Measurements from ENCODE around the gene GPRIN1. TPM values are rescaled to one million over a fixed set of nuclear protein-coding genes. Genes with fewer than 3 reads are reported as not detected.

GPRIN1 gene
- polyA plus RNA-seq, 1 of the 3 experiments (the other 2 are of a cell fraction), result 6.6 TPM

GRCh38 chr5:176620333-176620981, 10.5 kb upstream of the GPRIN1 start:
- H3K9ac ChIP-seq, result no peak overlapping the region
- peaks cover 21% of the 10 kb centered on the region for H3K27me3 ChIP-seq (ENCODE audit: insufficient read depth)
- H3K36me3 ChIP-seq (replicated peaks in 1 of 2; ENCODE audit: control insufficient read depth in 1 of 2, insufficient read depth in 2 of 2, low read length in 1 of 2), result no peaks in the 10 kb centered on the region
- H3K79me2 ChIP-seq (ENCODE audit: insufficient read depth), result no peaks in the 10 kb centered on the region
- H3K9me2 ChIP-seq, result no peaks in the 10 kb centered on the region
- no peaks in the 10 kb centered on the region for H3F3A ChIP-seq (replicated peaks; ENCODE audit: insufficient read depth)
- peaks cover 4 to 19% of the 10 kb centered on the region in 2 experiments; a peak in 2 of 4 replicates for H3K4me1 ChIP-seq (ENCODE audit: control insufficient read depth in 1 of 2, insufficient read depth in 2 of 2, low read depth in 1 of 2, low read length in 1 of 2)
- H3K4me3 ChIP-seq (ENCODE audit: low read depth in 2 of 2, low read length in 1 of 2), result no peak overlapping the region
- H3K4me2 ChIP-seq, result no peak overlapping the region
- H2AFZ ChIP-seq (ENCODE audit: low read depth), result no peak overlapping the region
- POLR2A ChIA-PET, result no interaction called here
- DNase-seq, result no peak
- H4K20me1 ChIP-seq (ENCODE audit: insufficient read depth), result no peaks in the 10 kb centered on the region
- WGBS (ENCODE audit: low lambda C conversion rate), result 55% methylated on average over 31 of the region's 32 CpGs
- no peaks in the 10 kb centered on the region for H3K9me3 ChIP-seq
- H3K27ac ChIP-seq (ENCODE audit: low read depth in 2 of 2, low read length in 1 of 2), result no peak overlapping the region
- CTCF ChIA-PET, result interaction anchor here (0.6 to 7.2 kb wide), 11 partner anchors 10 to 204 kb away, joined by 3 to 49 read pairs (median 5); partner anchors contain the start of genes CLTB, EIF4E1B, FAF2 and SNCB
- TF ChIP-seq IRF3 (IDR thresholded peaks at IDR 0.05; ENCODE audit: low read depth, low read length) (no peak), RXRA (IDR thresholded peaks at IDR 0.05; ENCODE audit: borderline replicate concordance, low read depth) (no peak), EZH2phosphoT487 (IDR thresholded peaks at IDR 0.05; ENCODE audit: borderline replicate concordance, low read depth) (no peak), PBX3 (IDR thresholded peaks at IDR 0.05) (no peak), USF2 (IDR thresholded peaks at IDR 0.05; ENCODE audit: borderline replicate concordance, low read depth, low read length) (no peak), ELF1 (IDR thresholded peaks at IDR 0.05) (no peak), TCF12 (IDR thresholded peaks at IDR 0.05) (no peak), RCOR1 (IDR thresholded peaks at IDR 0.05; ENCODE audit: low read length) (no peak), SIN3A (IDR thresholded peaks at IDR 0.05; ENCODE audit: borderline replicate concordance, low read depth, low read length) (no peak), POLR2AphosphoS5 (IDR thresholded peaks at IDR 0.05; ENCODE audit: low read depth, low read length) (no peak), GABPA (IDR thresholded peaks at IDR 0.05; ENCODE audit: low read depth) (no peak), ZBTB33 (IDR thresholded peaks at IDR 0.05; ENCODE audit: borderline replicate concordance, low read depth) (no peak), NFIC (IDR thresholded peaks at IDR 0.05; ENCODE audit: borderline replicate concordance) (no peak), EP300 (IDR thresholded peaks at IDR 0.05; ENCODE audit: borderline replicate concordance in 1 of 2, low read depth in 1 of 2, low read length in 1 of 2) (no peak), FOXM1 (IDR thresholded peaks at IDR 0.05; ENCODE audit: low read depth) (no peak), USF1 (IDR thresholded peaks at IDR 0.05; ENCODE audit: borderline replicate concordance, low read depth) (no peak), RAD21 (IDR thresholded peaks at IDR 0.05; ENCODE audit: low read length) (no peak), GATA2 (CRISPR knock-in tag; IDR thresholded peaks at IDR 0.05) (no peak), MXI1 (IDR thresholded peaks at IDR 0.05; ENCODE audit: low read depth, low read length) (no peak)
